ENCODE results near the gene IL31RA.
A peak's percentile ranks its signal among the peaks of the same experiment; 100 is the strongest.

IL31RA gene

DNA sequence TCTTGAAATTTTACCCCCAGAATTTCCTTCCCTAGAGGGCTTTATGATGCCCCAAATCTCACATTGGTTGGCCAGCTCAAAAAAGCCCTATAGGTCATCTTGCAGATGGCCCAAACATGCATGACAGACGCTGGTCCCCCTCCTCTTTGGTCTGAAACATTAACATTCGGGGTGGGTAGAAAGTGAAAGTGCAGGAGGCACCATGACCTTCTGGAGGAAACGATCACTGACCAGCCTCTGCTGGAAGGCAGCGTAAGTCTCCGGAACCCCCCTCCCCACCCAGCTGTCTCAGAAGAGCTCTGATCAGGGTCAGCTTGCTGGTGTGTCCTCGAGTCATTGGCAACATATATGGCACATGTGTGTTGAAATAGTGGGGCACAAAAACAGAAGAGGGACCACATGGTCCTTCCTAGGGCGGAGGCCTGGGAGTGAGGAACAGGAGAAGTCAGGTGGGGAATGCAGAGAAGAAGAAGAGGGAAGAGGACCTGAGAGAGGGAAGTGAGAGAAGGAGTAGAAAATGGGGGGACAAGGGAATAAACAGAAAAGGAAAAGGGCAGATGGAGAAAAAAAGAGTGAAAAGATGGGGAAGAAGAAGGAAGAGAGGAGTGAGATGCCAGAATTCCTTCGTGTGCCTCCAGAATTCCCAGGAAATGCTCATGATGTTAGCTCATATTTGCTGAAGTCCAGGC, 46.2 kb downstream of the IL31RA start:
- Histone ChIP-seq H2AK5ac (ENCODE audit: low read depth, low read length) (no peak overlapping the region), H3K9ac (ENCODE audit: low read depth, low read length, poor library complexity) (no peak overlapping the region), H3K36me3 (replicated peaks in 1 of 2; ENCODE audit: control insufficient read depth in 2 of 2, insufficient read depth in 2 of 2, low read length in 2 of 2) (no peaks in the 10 kb centered on the region), H3K27ac (replicated peaks; ENCODE audit: low read length) (no peak overlapping the region), H3K18ac (ENCODE audit: low read length) (no peak overlapping the region), H2BK15ac (ENCODE audit: low read length) (no peak overlapping the region), H3K23ac (ENCODE audit: low read depth, low read length, poor library complexity) (no peak overlapping the region), H2BK12ac (ENCODE audit: low read length) (no peak overlapping the region), H4K8ac (ENCODE audit: low read depth, low read length) (no peak overlapping the region), H3K79me1 (ENCODE audit: low read depth, low read length) (no peaks in the 10 kb centered on the region), H3K4me2 (ENCODE audit: insufficient read depth, low read length, poor library complexity, severe bottlenecking) (no peak overlapping the region), H2BK120ac (ENCODE audit: low read depth, low read length) (no peak overlapping the region), H3K27me3 (ENCODE audit: control insufficient read depth in 3 of 3, insufficient read depth in 3 of 3, low read depth in 1 of 3, low read length in 3 of 3) (no peaks in the 10 kb centered on the region), H3K14ac (ENCODE audit: low read length) (no peak overlapping the region), H2BK5ac (ENCODE audit: low read length) (no peak overlapping the region), H2AFZ (ENCODE audit: low read length) (no peak overlapping the region), H4K91ac (ENCODE audit: low read depth, low read length, poor library complexity) (no peak overlapping the region), H3K4me3 (ENCODE audit: low read length in 2 of 2) (no peak overlapping the region), H3K4ac (ENCODE audit: low read length) (no peak overlapping the region), H3K9me3 (replicated peaks in 1 of 2; ENCODE audit: control insufficient read depth in 2 of 2, insufficient read depth in 1 of 2, low read depth in 1 of 2, low read length in 2 of 2) (no peaks in the 10 kb centered on the region), H3K4me1 (ENCODE audit: control insufficient read depth in 2 of 2, insufficient read depth in 1 of 2, low read depth in 1 of 2, low read length in 2 of 2) (peaks cover 0 to 2% of the 10 kb centered on the region in 2 donors)
- no peak for DNase-seq (ENCODE audit: low spot score)
- WGBS, 2 donors (ENCODE audit: extremely low coverage in 2 of 2, insufficient read length in 2 of 2, insufficient replicate concordance in 1 of 2): no CpG with 5 or more reads among the region's 8 CpGs

GRCh38 chr5:55897905-55898304, 46.7 kb downstream of the IL31RA start:
- WGBS, 2 donors (ENCODE audit: extremely low coverage in 2 of 2, insufficient read length in 2 of 2, insufficient replicate concordance in 1 of 2): no CpG with 5 or more reads among the region's 14 CpGs
- H2BK12ac ChIP-seq (ENCODE audit: low read length): no peak overlapping the region
- no peak overlapping the region for H3K9ac ChIP-seq (ENCODE audit: low read depth, low read length, poor library complexity)
- H2AK5ac ChIP-seq (ENCODE audit: low read depth, low read length): no peak overlapping the region
- H4K91ac ChIP-seq (ENCODE audit: low read depth, low read length, poor library complexity): no peak overlapping the region
- no peak overlapping the region for H3K27ac ChIP-seq (replicated peaks; ENCODE audit: low read length)
- H3K4me1 ChIP-seq (ENCODE audit: control insufficient read depth in 2 of 2, insufficient read depth in 1 of 2, low read depth in 1 of 2, low read length in 2 of 2): peaks cover 0 to 2% of the 10 kb centered on the region in 2 donors
- no peak overlapping the region for H4K8ac ChIP-seq (ENCODE audit: low read depth, low read length)
- peak overlapping the region in 1 of 2 donors; percentile 40 for H3K4me3 ChIP-seq (ENCODE audit: low read length in 2 of 2)
- no peak overlapping the region for H3K4ac ChIP-seq (ENCODE audit: low read length)
- no peaks in the 10 kb centered on the region for H3K9me3 ChIP-seq (replicated peaks in 1 of 2; ENCODE audit: control insufficient read depth in 2 of 2, insufficient read depth in 1 of 2, low read depth in 1 of 2, low read length in 2 of 2)
- no peak overlapping the region for H3K23ac ChIP-seq (ENCODE audit: low read depth, low read length, poor library complexity)
- H3K18ac ChIP-seq (ENCODE audit: low read length): no peak overlapping the region
- H2BK120ac ChIP-seq (ENCODE audit: low read depth, low read length): no peak overlapping the region
- H2BK5ac ChIP-seq (ENCODE audit: low read length): no peak overlapping the region
- H3K14ac ChIP-seq (ENCODE audit: low read length): no peak overlapping the region
- no peaks in the 10 kb centered on the region for H3K27me3 ChIP-seq (ENCODE audit: control insufficient read depth in 3 of 3, insufficient read depth in 3 of 3, low read depth in 1 of 3, low read length in 3 of 3)
- no peak overlapping the region for H3K4me2 ChIP-seq (ENCODE audit: insufficient read depth, low read length, poor library complexity, severe bottlenecking)
- no peak overlapping the region for H2AFZ ChIP-seq (ENCODE audit: low read length)
- H3K36me3 ChIP-seq (replicated peaks in 1 of 2; ENCODE audit: control insufficient read depth in 2 of 2, insufficient read depth in 2 of 2, low read length in 2 of 2): no peaks in the 10 kb centered on the region
- no peaks in the 10 kb centered on the region for H3K79me1 ChIP-seq (ENCODE audit: low read depth, low read length)
- no peak for DNase-seq (ENCODE audit: low spot score)
- no peak overlapping the region for H2BK15ac ChIP-seq (ENCODE audit: low read length)

GRCh38 chr5:55899344-55899743, 48.2 kb downstream of the IL31RA start:
- Histone ChIP-seq H3K4me3 (ENCODE audit: low read length in 2 of 2) (no peak overlapping the region), H3K23ac (ENCODE audit: low read depth, low read length, poor library complexity) (no peak overlapping the region)
- no peak for DNase-seq (ENCODE audit: low spot score)

DNA sequence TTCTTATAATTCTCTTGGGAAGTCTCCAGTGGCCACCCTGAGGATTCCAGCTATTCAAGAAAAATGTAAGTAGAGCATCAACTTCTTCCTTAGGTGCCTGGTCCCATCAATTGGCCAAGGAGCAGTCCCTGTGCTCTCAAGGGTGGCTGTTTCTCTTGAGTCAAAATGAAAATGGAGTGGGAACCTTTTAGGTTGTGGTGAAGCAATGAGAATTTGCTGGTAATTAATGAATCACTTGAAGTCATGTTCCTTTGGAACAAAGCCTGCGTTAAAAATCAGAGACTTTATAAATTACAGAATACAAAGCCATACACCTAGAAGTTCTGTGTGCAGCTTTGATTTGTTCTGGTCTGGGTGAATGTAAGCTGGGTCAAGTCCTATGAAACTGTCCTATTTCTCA, 48.9 kb downstream of the IL31RA start:
- H3K27ac ChIP-seq (replicated peaks; ENCODE audit: low read length): no peak overlapping the region
- no peak overlapping the region for H2AFZ ChIP-seq (ENCODE audit: low read length)
- H2BK120ac ChIP-seq (ENCODE audit: low read depth, low read length): no peak overlapping the region
- H3K4me3 ChIP-seq (ENCODE audit: low read length in 2 of 2): no peak overlapping the region
- no peak for DNase-seq (ENCODE audit: low spot score)
- no peak overlapping the region for H2BK12ac ChIP-seq (ENCODE audit: low read length)
- no peak overlapping the region for H3K23ac ChIP-seq (ENCODE audit: low read depth, low read length, poor library complexity)
- no peak overlapping the region for H3K4ac ChIP-seq (ENCODE audit: low read length)
- no peak overlapping the region for H2AK5ac ChIP-seq (ENCODE audit: low read depth, low read length)
- H3K18ac ChIP-seq (ENCODE audit: low read length): no peak overlapping the region
- peaks cover 0 to 2% of the 10 kb centered on the region in 2 donors for H3K4me1 ChIP-seq (ENCODE audit: control insufficient read depth in 2 of 2, insufficient read depth in 1 of 2, low read depth in 1 of 2, low read length in 2 of 2)
- WGBS, 2 donors (ENCODE audit: extremely low coverage in 2 of 2, insufficient read length in 2 of 2, insufficient replicate concordance in 1 of 2): no CpG with 5 or more reads among the region's 1 CpG
- H3K14ac ChIP-seq (ENCODE audit: low read length): no peak overlapping the region
- no peaks in the 10 kb centered on the region for H3K36me3 ChIP-seq (replicated peaks in 1 of 2; ENCODE audit: control insufficient read depth in 2 of 2, insufficient read depth in 2 of 2, low read length in 2 of 2)
- H3K27me3 ChIP-seq (ENCODE audit: control insufficient read depth in 3 of 3, insufficient read depth in 3 of 3, low read depth in 1 of 3, low read length in 3 of 3): no peaks in the 10 kb centered on the region
- no peak overlapping the region for H2BK5ac ChIP-seq (ENCODE audit: low read length)
- no peak overlapping the region for H3K4me2 ChIP-seq (ENCODE audit: insufficient read depth, low read length, poor library complexity, severe bottlenecking)
- H4K91ac ChIP-seq (ENCODE audit: low read depth, low read length, poor library complexity): no peak overlapping the region
- H3K9me3 ChIP-seq (replicated peaks in 1 of 2; ENCODE audit: control insufficient read depth in 2 of 2, insufficient read depth in 1 of 2, low read depth in 1 of 2, low read length in 2 of 2): no peaks in the 10 kb centered on the region
- H2BK15ac ChIP-seq (ENCODE audit: low read length): no peak overlapping the region
- no peak overlapping the region for H4K8ac ChIP-seq (ENCODE audit: low read depth, low read length)
- no peaks in the 10 kb centered on the region for H3K79me1 ChIP-seq (ENCODE audit: low read depth, low read length)
- no peak overlapping the region for H3K9ac ChIP-seq (ENCODE audit: low read depth, low read length, poor library complexity)

More at GRCh38 chr5:55899344-55899743, 48.2 kb downstream of the IL31RA start:
- Histone ChIP-seq H3K27ac (replicated peaks; ENCODE audit: low read length) (no peak overlapping the region), H3K4me1 (ENCODE audit: control insufficient read depth in 2 of 2, insufficient read depth in 1 of 2, low read depth in 1 of 2, low read length in 2 of 2) (peaks cover 0 to 2% of the 10 kb centered on the region in 2 donors), H3K9ac (ENCODE audit: low read depth, low read length, poor library complexity) (no peak overlapping the region), H2AFZ (ENCODE audit: low read length) (no peak overlapping the region), H3K9me3 (replicated peaks in 1 of 2; ENCODE audit: control insufficient read depth in 2 of 2, insufficient read depth in 1 of 2, low read depth in 1 of 2, low read length in 2 of 2) (no peaks in the 10 kb centered on the region), H3K14ac (ENCODE audit: low read length) (no peak overlapping the region), H3K4ac (ENCODE audit: low read length) (no peak overlapping the region), H3K18ac (ENCODE audit: low read length) (no peak overlapping the region), H2BK5ac (ENCODE audit: low read length) (no peak overlapping the region), H3K4me2 (ENCODE audit: insufficient read depth, low read length, poor library complexity, severe bottlenecking) (no peak overlapping the region), H3K79me1 (ENCODE audit: low read depth, low read length) (no peaks in the 10 kb centered on the region), H3K27me3 (ENCODE audit: control insufficient read depth in 3 of 3, insufficient read depth in 3 of 3, low read depth in 1 of 3, low read length in 3 of 3) (no peaks in the 10 kb centered on the region), H4K8ac (ENCODE audit: low read depth, low read length) (no peak overlapping the region), H2BK120ac (ENCODE audit: low read depth, low read length) (no peak overlapping the region), H2AK5ac (ENCODE audit: low read depth, low read length) (no peak overlapping the region), H3K36me3 (replicated peaks in 1 of 2; ENCODE audit: control insufficient read depth in 2 of 2, insufficient read depth in 2 of 2, low read length in 2 of 2) (no peaks in the 10 kb centered on the region), H4K91ac (ENCODE audit: low read depth, low read length, poor library complexity) (no peak overlapping the region), H2BK12ac (ENCODE audit: low read length) (no peak overlapping the region), H2BK15ac (ENCODE audit: low read length) (no peak overlapping the region)
- no CpG with 5 or more reads among the region's 6 CpGs for WGBS, 2 donors (ENCODE audit: extremely low coverage in 2 of 2, insufficient read length in 2 of 2, insufficient replicate concordance in 1 of 2)

Data from neuronal stem cell (in vitro differentiated cells).